HepG2 (cell line): ENCODE data around the gene NSD2. TPM values are rescaled to one million over a fixed set of nuclear protein-coding genes. Genes with fewer than 3 reads are reported as not detected.

Source experiments
- KDM5B ChIP-seq: sonication (generic); formaldehyde crosslinking; IDR thresholded peaks from 2 replicates; pipeline ENCODE4 v1.4.0; 2020; ENCODE audit warnings: missing genetic modification reagents, mild to moderate bottlenecking, borderline replicate concordance
- NBN ChIP-seq: fragments of 450-650 bp; conservative IDR thresholded peaks from 2 replicates; pipeline ENCODE4 v1.6.1; 2017
- NR2F2 ChIP-seq: IDR thresholded peaks from 2 replicates; pipeline ENCODE4 v1.6.1; 2012; ENCODE audit warnings: low read depth, inconsistent platforms, borderline replicate concordance
- POGK ChIP-seq: sonication (generic); formaldehyde crosslinking; conservative IDR thresholded peaks from 2 replicates; pipeline ENCODE4 v1.8.0; 2022; ENCODE audit warnings: mild to moderate bottlenecking, moderate library complexity, missing genetic modification reagents
- TRIM22 ChIP-seq: fragments of 450-650 bp; IDR thresholded peaks from 2 replicates; pipeline ENCODE4 v1.6.1; 2017
- ZNF383 ChIP-seq: sonication (generic); formaldehyde crosslinking; IDR thresholded peaks from 2 replicates; pipeline ENCODE4 v1.4.0; 2020; ENCODE audit warnings: missing genetic modification reagents, mild to moderate bottlenecking, borderline replicate concordance
- ZNF574 ChIP-seq: sonication (generic); formaldehyde crosslinking; IDR thresholded peaks from 2 replicates; pipeline ENCODE4 v1.4.0; 2020; ENCODE audit warnings: missing genetic modification reagents
- ZNF605 ChIP-seq: sonication (generic); formaldehyde crosslinking; IDR thresholded peaks from 2 replicates; pipeline ENCODE4 v1.8.0; 2022; ENCODE audit warnings: mild to moderate bottlenecking, missing genetic modification reagents
- ZNF83 ChIP-seq: sonication (generic); formaldehyde crosslinking; IDR thresholded peaks from 2 replicates; pipeline ENCODE4 v1.4.0; 2020; ENCODE audit warnings: missing genetic modification reagents, mild to moderate bottlenecking, borderline replicate concordance
- polyA plus RNA-seq, 8 experiments: library from polyadenylated mRNA; depleted of rRNA in 3 of 8; stranded (reverse) in 7 of 8; unstranded in 1 of 8; fragments of >200 nt; fragmentation: Illumina TruSeq in 4 of 8; extraction: Trizol in 4 of 8; gene quantifications; 2 replicates each; pipeline versions ENCODE4 v1.2.1 to v1.2.3, GENCODE V29; 2011 to 2016; ENCODE audit warnings: low read depth in 4 of 8, missing spikeins in 1 of 8, mixed read lengths in 1 of 8; ENCODE audit not compliant: insufficient read depth in 1 of 8
- total RNA-seq, 5 experiments: library from RNA; depleted of rRNA; stranded (reverse); fragments of >200 nt; fragmentation: Illumina TruSeq; extraction: Trizol; gene quantifications; 2 replicates each; pipeline ENCODE4 v1.2.3, GENCODE V29; 2016; ENCODE audit warnings: low read depth in 1 of 5
- TF ChIP-seq, protein P1 (sequence below): sonication (generic); formaldehyde crosslinking; IDR thresholded peaks from 2 replicates; pipeline ENCODE4 v1.5.0; 2020; ENCODE audit warnings: mild to moderate bottlenecking, missing genetic modification reagents

The NSD2 gene
- total and polyA plus RNA-seq, 2 of the 13 experiments (the other 11 are each of a cell fraction or from before 2014, with no cell fraction given), result 22.0 to 65.9 TPM

- TF ChIP-seq TRIM22 (no peak), ZNF574 (no peak), KDM5B (CRISPR knock-in tag) (no peak), ZNF383 (CRISPR knock-in tag) (no peak), ZNF605 (CRISPR knock-in tag) (no peak), POGK (no peak), ZNF83 (CRISPR knock-in tag) (no peak), NR2F2 (no peak), NBN (no peak)
- TF ChIP-seq, protein P1, sequence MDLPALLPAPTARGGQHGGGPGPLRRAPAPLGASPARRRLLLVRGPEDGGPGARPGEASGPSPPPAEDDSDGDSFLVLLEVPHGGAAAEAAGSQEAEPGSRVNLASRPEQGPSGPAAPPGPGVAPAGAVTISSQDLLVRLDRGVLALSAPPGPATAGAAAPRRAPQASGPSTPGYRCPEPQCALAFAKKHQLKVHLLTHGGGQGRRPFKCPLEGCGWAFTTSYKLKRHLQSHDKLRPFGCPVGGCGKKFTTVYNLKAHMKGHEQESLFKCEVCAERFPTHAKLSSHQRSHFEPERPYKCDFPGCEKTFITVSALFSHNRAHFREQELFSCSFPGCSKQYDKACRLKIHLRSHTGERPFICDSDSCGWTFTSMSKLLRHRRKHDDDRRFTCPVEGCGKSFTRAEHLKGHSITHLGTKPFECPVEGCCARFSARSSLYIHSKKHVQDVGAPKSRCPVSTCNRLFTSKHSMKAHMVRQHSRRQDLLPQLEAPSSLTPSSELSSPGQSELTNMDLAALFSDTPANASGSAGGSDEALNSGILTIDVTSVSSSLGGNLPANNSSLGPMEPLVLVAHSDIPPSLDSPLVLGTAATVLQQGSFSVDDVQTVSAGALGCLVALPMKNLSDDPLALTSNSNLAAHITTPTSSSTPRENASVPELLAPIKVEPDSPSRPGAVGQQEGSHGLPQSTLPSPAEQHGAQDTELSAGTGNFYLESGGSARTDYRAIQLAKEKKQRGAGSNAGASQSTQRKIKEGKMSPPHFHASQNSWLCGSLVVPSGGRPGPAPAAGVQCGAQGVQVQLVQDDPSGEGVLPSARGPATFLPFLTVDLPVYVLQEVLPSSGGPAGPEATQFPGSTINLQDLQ (CRISPR knock-in tag), result no peak
- TF ChIP-seq, all 625 proteins: peak for 0
Measured at GRCh38 chr4:1959104-1959384, 87.9 kb downstream of the NSD2 start (continued).
